Ishikawa (cell line): ENCODE measurements around the gene MYL10.

Experiments used
- CEBPB ChIP-seq: IDR thresholded peaks from 2 replicates; pipeline ENCODE4 v1.6.1; 2012
- CREB1 ChIP-seq: IDR thresholded peaks from 2 replicates; pipeline ENCODE4 v1.6.1; 2012; ENCODE audit warnings: low read depth
- EGR1 ChIP-seq: IDR thresholded peaks from 2 replicates; pipeline ENCODE4 v1.6.1; 2012
- EP300 ChIP-seq: IDR thresholded peaks from 2 replicates; pipeline ENCODE4 v1.6.1; 2012; ENCODE audit warnings: borderline replicate concordance
- FOXM1 ChIP-seq: IDR thresholded peaks from 2 replicates; pipeline ENCODE4 v1.6.1; 2012; ENCODE audit warnings: low read depth, borderline replicate concordance
- NFIC ChIP-seq: IDR thresholded peaks from 2 replicates; pipeline ENCODE4 v1.6.1; 2012
- RAD21 ChIP-seq: IDR thresholded peaks from 2 replicates; pipeline ENCODE4 v1.6.1; 2012; ENCODE audit warnings: low read depth
- TAF1 ChIP-seq: IDR thresholded peaks from 2 replicates; pipeline ENCODE4 v1.6.1; 2012; ENCODE audit warnings: low read depth, mild to moderate bottlenecking
- TCF12 ChIP-seq: IDR thresholded peaks from 2 replicates; pipeline ENCODE4 v1.6.1; 2012; ENCODE audit warnings: low read depth
- TEAD4 ChIP-seq: IDR thresholded peaks from 2 replicates; pipeline ENCODE4 v1.6.1; 2012
- YY1 ChIP-seq: IDR thresholded peaks from 2 replicates; pipeline ENCODE4 v1.6.1; 2012; ENCODE audit warnings: low read depth
- TF ChIP-seq, protein P1 (sequence below): IDR thresholded peaks from 2 replicates; pipeline ENCODE4 v1.6.1; 2012; ENCODE audit warnings: low read depth, mild to moderate bottlenecking
- TF ChIP-seq, protein P2 (sequence below): IDR thresholded peaks from 2 replicates; pipeline ENCODE4 v1.6.1; 2012
- TF ChIP-seq, protein P3 (sequence below): IDR thresholded peaks from 2 replicates; pipeline ENCODE4 v1.6.1; 2012

DNA sequence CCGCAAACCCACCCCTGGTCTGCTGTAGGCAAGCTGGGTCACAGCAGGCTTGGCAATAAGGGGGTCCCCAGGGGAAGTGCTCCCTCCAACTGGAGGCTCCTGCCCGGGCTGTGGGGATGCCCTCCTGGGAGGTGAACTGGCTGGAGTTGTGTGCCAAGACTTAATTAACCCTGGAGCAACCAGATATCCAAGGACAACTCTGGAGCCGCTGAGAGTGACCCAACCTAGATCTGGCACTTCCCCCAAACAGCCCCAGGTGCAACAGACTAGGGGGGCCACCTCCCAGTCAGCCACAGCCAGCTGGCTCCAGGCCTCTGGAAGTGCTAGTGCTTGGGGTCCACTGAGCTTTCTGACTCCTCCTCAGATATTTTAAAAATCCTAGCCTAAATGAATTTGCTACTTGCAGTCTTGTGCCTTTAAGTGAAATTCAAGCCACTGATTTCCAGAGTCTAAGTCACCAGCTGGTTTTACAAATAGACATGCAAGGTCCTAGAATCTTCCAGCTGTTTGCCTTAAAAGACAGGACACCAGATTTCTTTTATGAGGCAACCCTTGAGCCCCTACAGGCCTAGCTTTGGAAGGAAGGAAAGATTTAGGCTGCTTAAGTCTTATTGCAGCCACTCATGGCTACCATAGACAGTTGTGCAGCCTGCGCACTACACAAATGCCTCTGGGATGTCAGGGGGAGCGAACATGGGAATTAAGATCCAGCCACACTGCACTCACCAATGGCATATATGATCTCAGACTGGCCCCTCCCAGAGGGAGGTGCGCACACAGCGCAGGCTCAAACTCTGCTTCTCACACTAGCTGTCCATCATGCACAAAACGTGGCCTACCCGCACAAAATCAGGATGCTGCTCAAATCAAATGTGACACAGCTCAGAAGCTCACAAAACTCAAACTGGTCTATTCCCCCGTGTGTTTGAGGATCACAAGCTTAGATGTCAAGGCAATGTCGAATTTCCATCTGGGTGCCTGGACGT lies 42.6 kb upstream of the MYL10 start:
- TF ChIP-seq TEAD4 (no peak), FOXM1 (no peak), EP300 (no peak), YY1 (no peak), TAF1 (no peak), RAD21 (no peak), CREB1 (no peak), TCF12 (peak; percentile 20; the same call in 1 of the 2 replicates), CEBPB (no peak), EGR1 (no peak), NFIC (peak; percentile 59)
- TF ChIP-seq, protein P1, sequence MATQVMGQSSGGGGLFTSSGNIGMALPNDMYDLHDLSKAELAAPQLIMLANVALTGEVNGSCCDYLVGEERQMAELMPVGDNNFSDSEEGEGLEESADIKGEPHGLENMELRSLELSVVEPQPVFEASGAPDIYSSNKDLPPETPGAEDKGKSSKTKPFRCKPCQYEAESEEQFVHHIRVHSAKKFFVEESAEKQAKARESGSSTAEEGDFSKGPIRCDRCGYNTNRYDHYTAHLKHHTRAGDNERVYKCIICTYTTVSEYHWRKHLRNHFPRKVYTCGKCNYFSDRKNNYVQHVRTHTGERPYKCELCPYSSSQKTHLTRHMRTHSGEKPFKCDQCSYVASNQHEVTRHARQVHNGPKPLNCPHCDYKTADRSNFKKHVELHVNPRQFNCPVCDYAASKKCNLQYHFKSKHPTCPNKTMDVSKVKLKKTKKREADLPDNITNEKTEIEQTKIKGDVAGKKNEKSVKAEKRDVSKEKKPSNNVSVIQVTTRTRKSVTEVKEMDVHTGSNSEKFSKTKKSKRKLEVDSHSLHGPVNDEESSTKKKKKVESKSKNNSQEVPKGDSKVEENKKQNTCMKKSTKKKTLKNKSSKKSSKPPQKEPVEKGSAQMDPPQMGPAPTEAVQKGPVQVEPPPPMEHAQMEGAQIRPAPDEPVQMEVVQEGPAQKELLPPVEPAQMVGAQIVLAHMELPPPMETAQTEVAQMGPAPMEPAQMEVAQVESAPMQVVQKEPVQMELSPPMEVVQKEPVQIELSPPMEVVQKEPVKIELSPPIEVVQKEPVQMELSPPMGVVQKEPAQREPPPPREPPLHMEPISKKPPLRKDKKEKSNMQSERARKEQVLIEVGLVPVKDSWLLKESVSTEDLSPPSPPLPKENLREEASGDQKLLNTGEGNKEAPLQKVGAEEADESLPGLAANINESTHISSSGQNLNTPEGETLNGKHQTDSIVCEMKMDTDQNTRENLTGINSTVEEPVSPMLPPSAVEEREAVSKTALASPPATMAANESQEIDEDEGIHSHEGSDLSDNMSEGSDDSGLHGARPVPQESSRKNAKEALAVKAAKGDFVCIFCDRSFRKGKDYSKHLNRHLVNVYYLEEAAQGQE, result no peak
- TF ChIP-seq, protein P2, sequence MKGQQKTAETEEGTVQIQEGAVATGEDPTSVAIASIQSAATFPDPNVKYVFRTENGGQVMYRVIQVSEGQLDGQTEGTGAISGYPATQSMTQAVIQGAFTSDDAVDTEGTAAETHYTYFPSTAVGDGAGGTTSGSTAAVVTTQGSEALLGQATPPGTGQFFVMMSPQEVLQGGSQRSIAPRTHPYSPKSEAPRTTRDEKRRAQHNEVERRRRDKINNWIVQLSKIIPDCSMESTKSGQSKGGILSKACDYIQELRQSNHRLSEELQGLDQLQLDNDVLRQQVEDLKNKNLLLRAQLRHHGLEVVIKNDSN, result no peak
- TF ChIP-seq, protein P3, sequence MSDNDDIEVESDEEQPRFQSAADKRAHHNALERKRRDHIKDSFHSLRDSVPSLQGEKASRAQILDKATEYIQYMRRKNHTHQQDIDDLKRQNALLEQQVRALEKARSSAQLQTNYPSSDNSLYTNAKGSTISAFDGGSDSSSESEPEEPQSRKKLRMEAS, result no peak
